ENCODE results near the gene KCND2.

The KCND2 gene

GRCh38 chr7:120307991-120308545 lies 35.1 kb downstream of the KCND2 start:
- no peak for DNase-seq (ENCODE audit: insufficient read length, low spot score)
- FAIRE-seq = no peak

GRCh38 chr7:120311028-120311788 lies 38.2 kb downstream of the KCND2 start:
- FAIRE-seq (no peak), DNase-seq (ENCODE audit: insufficient read length, low spot score) (no peak)

- FAIRE-seq = no peak
- DNase-seq (ENCODE audit: insufficient read length, low spot score) = no peak
These were observed 47.4 kb downstream of the KCND2 start for GRCh38 chr7:120320218-120320961.

- DNase-seq (ENCODE audit: insufficient read length, low spot score) = no peak
- no peak for FAIRE-seq
These were observed 54.1 kb downstream of the KCND2 start for GRCh38 chr7:120327054-120327453.

- FAIRE-seq (no peak), DNase-seq (ENCODE audit: insufficient read length, low spot score) (no peak)
These were observed 59.5 kb downstream of the KCND2 start for GRCh38 chr7:120332433-120332832.

- DNase-seq (ENCODE audit: insufficient read length, low spot score) (no peak), FAIRE-seq (no peak)
These were observed 61.5 kb downstream of the KCND2 start for GRCh38 chr7:120334475-120334874.

GRCh38 chr7:120337308-120337907 lies 64.4 kb downstream of the KCND2 start:
- FAIRE-seq (no peak), DNase-seq (ENCODE audit: insufficient read length, low spot score) (no peak)

- FAIRE-seq = no peak
- no peak for DNase-seq (ENCODE audit: insufficient read length, low spot score)
These were observed 71.3 kb downstream of the KCND2 start for GRCh38 chr7:120344276-120344675.

GRCh38 chr7:120353171-120353570 lies 80.2 kb downstream of the KCND2 start:
- DNase-seq (ENCODE audit: insufficient read length, low spot score) (no peak), FAIRE-seq (no peak)

- FAIRE-seq = no peak
- DNase-seq (ENCODE audit: insufficient read length, low spot score) = no peak
These were observed 87.9 kb downstream of the KCND2 start for GRCh38 chr7:120360918-120361317.

- FAIRE-seq (no peak), DNase-seq (ENCODE audit: insufficient read length, low spot score) (no peak)
These were observed 90.4 kb downstream of the KCND2 start for GRCh38 chr7:120363414-120363813.

- FAIRE-seq (no peak), DNase-seq (ENCODE audit: insufficient read length, low spot score) (no peak)
These were observed 98.0 kb downstream of the KCND2 start for GRCh38 chr7:120370954-120371353.

- FAIRE-seq (no peak), DNase-seq (ENCODE audit: insufficient read length, low spot score) (no peak)
These were observed 100.2 kb downstream of the KCND2 start for GRCh38 chr7:120373174-120373573.

GRCh38 chr7:120394595-120394994 lies 121.6 kb downstream of the KCND2 start:
- DNase-seq (ENCODE audit: insufficient read length, low spot score) = no peak
- no peak for FAIRE-seq

- no peak for FAIRE-seq
These were observed 122.6 kb downstream of the KCND2 start for GRCh38 chr7:120395526-120396019.

GRCh38 chr7:120398284-120399000 lies 125.5 kb downstream of the KCND2 start:
- FAIRE-seq = no peak
- DNase-seq (ENCODE audit: insufficient read length, low spot score) = no peak

More at GRCh38 chr7:120395526-120396019, 122.6 kb downstream of the KCND2 start:
- no peak for DNase-seq (ENCODE audit: insufficient read length, low spot score)

GRCh38 chr7:120400806-120401455 lies 128.0 kb downstream of the KCND2 start:
- DNase-seq (ENCODE audit: insufficient read length, low spot score) = no peak
- FAIRE-seq = no peak

GRCh38 chr7:120402079-120402767 lies 129.2 kb downstream of the KCND2 start:
- DNase-seq (ENCODE audit: insufficient read length, low spot score) = no peak
- FAIRE-seq = no peak

- FAIRE-seq = no peak
These were observed 129.8 kb downstream of the KCND2 start for GRCh38 chr7:120402801-120403200.

More at GRCh38 chr7:120402801-120403200, 129.8 kb downstream of the KCND2 start:
- no peak for DNase-seq (ENCODE audit: insufficient read length, low spot score)

All from HTR-8/SVneo (cell line).